Measurements from ENCODE around the gene C11orf42.
A peak's percentile ranks its signal among the peaks of the same experiment; 100 is the strongest.
"Not testable (repeated sequence)": the region's sequence is repeated elsewhere in the genome, so short reads cannot be mapped to it uniquely, and the experiment has no call there.

The C11orf42 gene

DNA sequence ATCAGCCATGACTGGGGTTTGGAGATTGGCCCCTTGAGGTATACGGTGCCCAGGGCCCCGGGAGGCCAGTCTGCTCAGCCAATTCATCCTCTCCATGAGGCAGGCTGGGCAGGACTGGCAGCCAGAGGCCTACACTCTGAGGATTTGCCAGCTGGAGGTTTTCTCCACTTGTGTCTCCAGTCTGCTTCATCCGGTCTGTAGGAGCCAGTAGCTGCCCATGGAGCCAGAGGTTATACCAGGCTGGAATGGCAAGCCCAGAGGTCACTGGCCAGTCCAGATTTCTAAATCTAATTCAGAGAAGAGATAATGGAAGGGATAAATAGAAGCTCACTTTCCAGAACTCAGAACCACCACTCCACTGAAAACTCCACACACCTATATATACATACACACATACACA, 19.1 kb downstream of the C11orf42 start:
- no peak for DNase-seq

- DNase-seq = no peak
Measured at GRCh38 chr11:6225024-6225423, 19.7 kb downstream of the C11orf42 start.

- no peak for DNase-seq
Measured at GRCh38 chr11:6225896-6226295, 20.5 kb downstream of the C11orf42 start.

DNA sequence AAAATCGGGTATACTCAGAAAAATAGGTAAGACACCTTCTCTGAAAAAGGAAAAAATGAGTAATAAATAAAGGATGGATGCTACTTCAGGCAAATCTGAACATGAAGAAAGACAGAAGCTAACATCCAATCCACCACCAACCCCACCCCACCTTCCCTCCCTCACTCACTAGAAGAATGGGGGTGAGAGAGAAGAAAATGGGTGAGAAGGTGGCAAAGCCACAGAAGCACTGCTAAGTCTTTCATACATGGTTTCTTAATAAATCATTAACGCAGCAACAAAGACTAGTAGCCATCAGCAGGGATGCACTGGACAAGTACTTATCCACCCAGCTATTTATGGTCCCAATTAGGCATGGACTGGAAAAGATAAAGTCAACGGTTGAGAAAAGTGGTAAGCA, 23.2 kb downstream of the C11orf42 start:
- DNase-seq = no peak

- peak; percentile 19 for DNase-seq
Measured at GRCh38 chr11:6229911-6230310, 24.6 kb downstream of the C11orf42 start.

DNA sequence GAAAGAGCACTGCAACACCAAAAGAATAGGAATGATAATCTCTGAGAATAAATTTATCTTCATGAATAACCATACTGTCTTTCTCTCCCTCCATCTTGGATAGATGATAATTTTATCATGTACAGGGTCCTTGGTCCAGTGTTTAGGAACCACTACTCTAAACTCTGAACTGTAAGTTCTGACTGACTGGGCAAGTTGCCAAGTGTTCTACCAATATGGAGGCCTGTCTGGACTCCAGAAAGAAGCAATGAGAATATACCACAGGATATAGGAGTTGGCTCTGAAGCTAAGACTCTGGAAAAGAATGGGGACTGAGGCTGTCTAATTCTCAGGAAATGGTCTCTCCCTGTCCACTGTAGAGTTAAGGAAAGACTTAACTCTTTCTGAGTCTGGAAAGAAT, 27.5 kb downstream of the C11orf42 start:
- no peak for DNase-seq

DNA sequence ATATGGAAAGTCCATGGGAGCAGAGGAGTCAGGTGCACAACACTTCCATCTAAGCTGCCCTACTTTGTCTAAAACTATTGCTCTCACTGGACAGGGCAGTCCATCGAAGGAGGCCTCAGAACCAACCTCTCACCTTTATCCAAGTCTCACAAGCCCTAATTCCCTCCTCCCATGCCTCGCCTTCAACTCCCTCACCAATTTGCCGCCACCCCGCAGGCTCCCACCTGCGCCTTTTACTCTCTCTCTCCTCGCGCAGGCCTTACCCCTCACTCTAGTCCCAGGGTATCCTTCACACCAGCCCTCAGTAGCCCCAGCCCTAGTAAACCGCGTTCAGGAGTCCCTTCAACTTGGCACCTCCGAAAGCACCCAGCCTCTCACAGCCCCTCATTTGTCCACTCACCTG, 28.6 kb downstream of the C11orf42 start:
- no peak for DNase-seq

- DNase-seq = peak; percentile 99
Measured at GRCh38 chr11:6234387-6235107, 29.2 kb downstream of the C11orf42 start, which contains the start of gene FHIP1B. FHIP1B (minus strand) TSS chr11:6234636; CDS start chr11:6224516, 10,120 bp downstream.

- DNase-seq = no peak
Measured at GRCh38 chr11:6237266-6237665, 31.9 kb downstream of the C11orf42 start.

DNA sequence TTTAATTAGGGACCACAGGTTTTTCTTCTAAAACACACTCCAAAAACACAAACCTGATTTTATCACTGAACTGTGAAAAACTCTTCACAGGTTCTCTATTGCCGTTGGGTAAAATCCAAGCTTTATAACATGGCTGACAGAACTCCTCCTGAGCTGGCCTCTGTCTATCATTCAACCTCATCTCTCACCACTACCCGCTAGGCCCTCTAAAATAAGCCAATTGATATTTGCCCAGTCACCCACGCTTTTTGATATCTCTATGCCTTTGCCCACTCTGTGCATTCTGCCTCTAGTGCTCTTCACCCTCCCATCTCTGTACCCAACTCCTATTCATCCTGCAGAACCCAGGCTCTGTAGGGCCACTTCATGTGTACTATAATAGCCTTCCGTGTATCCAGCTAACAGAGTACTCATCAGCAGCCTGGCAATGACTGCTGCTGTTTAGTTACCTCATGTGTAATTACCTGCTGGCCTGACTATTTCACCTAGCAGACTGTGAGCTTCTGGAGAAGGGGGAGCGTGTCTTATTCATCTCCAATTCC, 32.5 kb downstream of the C11orf42 start:
- DNase-seq = no peak

GRCh38 chr11:6238902-6239301, 33.5 kb downstream of the C11orf42 start, which contains the start of gene CNGA4:
CNGA4 (plus strand) TSS chr11:6239089; CDS start chr11:6239207, 118 bp downstream.
- DNase-seq = no peak

DNA sequence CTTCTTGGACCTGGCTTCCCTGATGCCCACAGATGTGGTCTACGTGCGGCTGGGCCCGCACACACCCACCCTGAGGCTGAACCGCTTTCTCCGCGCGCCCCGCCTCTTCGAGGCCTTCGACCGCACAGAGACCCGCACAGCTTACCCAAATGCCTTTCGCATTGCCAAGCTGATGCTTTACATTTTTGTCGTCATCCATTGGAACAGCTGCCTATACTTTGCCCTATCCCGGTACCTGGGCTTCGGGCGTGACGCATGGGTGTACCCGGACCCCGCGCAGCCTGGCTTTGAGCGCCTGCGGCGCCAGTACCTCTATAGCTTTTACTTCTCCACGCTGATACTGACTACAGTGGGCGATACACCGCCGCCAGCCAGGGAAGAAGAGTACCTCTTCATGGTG, 34.8 kb downstream of the C11orf42 start:
- DNase-seq = no peak

DNA sequence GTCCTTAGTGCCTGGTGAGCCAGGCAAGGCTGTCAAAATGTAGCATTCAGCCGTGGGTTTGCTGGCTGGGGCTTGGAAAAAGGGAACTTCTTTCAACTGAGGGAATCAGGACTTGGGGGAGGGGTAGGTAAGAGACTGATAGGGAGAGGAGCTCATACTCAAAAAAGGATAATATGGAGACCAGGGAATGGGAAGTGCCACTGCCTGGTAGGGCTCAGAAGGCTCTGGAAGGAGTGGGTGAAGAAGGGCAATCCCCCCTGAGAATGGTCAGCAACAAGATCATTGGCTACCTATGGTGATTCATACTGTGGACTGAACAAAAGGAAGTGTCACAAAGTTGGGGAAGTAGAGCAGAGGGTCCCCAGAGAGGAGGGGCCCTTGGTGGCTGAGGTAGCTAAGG, 35.4 kb downstream of the C11orf42 start:
- DNase-seq = no peak

DNA sequence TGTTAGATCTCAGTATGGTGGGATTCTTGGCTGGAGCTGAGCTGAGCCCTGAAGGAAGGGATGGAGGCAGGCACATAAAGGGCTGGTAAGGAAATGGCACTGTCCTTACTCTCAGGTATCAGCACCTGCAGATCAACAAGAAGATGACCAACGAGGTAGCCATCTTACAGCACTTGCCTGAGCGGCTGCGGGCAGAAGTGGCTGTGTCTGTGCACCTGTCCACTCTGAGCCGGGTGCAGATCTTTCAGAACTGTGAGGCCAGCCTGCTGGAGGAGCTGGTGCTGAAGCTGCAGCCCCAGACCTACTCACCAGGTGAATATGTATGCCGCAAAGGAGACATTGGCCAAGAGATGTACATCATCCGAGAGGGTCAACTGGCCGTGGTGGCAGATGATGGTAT, 36.0 kb downstream of the C11orf42 start:
- no peak for DNase-seq

GRCh38 chr11:6245536-6245935, 40.2 kb downstream of the C11orf42 start:
- no peak for DNase-seq

- DNase-seq = no peak
Measured at GRCh38 chr11:6248248-6248647, 42.9 kb downstream of the C11orf42 start.

- DNase-seq = not testable (repeated sequence)
Measured at GRCh38 chr11:6248897-6249296, 43.5 kb downstream of the C11orf42 start.

GRCh38 chr11:6249770-6250555, 44.6 kb downstream of the C11orf42 start:
- DNase-seq = no peak

DNA sequence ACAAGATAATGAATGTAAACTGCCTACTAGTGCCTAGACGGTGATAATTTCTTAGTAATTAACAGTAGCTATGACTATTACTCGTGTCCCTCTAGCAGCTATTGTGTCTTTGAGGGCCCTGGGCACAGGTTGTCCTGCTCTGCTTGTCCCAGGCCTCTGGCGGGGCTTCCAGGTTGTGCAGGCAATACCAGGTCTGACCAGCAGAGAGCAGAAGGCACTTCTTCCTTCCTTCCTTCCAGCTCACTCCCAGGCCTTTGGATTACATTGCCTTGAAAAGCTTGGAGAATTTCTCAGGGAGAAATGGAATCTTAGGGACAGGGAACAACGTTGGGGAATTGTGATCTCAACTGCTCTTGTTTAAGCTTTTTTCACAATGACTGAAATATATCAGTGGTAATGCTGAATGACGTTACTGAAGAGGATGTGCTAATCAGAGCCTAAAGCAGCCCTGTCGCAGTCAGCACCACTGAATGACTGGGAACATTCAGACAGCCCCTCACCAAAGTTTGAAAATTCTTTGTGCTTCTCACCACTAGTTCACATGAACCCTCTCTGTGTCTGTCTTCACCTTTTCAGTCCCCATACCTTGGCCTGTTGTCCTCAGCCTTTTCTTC, 45.9 kb downstream of the C11orf42 start:
- DNase-seq = peak; percentile 50

DNA sequence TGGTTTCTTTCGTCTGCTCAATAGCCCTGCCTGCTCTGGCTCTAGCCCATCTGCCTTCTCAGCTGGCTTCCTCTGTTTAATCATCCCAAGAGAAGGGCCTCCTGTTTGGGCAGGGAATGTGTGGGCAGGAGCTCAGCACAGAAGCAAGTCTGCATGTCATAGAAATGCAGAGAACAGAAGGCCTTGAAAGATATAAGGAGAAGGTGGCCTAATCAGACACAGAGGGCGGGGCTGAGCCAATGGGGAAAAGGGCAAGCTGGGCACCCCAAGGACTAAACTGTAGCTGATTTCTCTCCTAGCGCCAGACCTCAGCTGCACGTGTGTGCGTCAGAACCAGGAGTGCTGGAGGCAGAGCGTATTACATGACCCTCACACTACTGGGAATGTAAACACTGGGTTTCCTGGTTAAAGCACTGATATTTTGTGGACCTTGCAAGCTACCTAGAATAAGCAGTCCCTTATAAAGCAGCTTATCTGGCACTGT, 46.7 kb downstream of the C11orf42 start:
- no peak for DNase-seq

- no peak for DNase-seq
Measured at GRCh38 chr11:6253197-6253596, 47.8 kb downstream of the C11orf42 start.

- DNase-seq = no peak
Measured at GRCh38 chr11:6258141-6258540, 52.8 kb downstream of the C11orf42 start.

DNA sequence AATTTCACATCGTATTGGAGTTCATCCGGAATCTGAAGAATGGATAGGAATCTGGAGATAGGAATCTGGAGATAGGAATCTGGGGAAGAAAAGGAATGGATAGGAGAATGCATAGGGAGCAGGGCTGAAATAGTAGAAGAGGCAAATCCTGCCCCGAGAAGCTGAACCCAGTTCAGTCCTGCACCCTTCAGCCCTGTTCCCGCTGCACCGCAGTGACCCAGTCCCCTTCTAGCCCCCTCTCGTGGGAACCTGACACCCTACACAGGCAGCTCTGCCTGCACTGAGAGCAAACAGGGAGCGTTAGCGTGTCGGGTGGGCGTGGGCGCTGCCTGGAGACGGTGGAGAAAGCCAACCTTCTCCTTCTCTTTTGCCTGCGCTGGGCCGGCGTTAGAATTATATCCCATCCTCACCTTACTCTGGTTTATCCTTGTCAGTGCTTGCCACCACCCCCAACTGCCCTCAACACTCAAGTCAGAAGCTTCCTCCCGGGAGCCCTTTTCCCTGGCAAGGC, 53.3 kb downstream of the C11orf42 start:
- DNase-seq = no peak
